GM12875 (cell line): ENCODE data around the gene RUNDC3A.
"Not testable (repeated sequence)": the region's sequence is repeated elsewhere in the genome, so short reads cannot be mapped to it uniquely, and the experiment has no call there.

Experiments used
- H3K4me3 ChIP-seq: one replicate; pipeline ENCODE4 v1.5.1; 2011; ENCODE audit warnings: low read depth, low read length, control low read depth
- CTCF ChIP-seq: IDR thresholded peaks from 2 replicates; pipeline ENCODE4 v1.5.1; 2011; ENCODE audit warnings: low read depth, mild to moderate bottlenecking, control low read depth, inconsistent platforms, low read length, moderate library complexity, borderline replicate concordance; ENCODE audit not compliant: insufficient read depth

RUNDC3A gene

DNA sequence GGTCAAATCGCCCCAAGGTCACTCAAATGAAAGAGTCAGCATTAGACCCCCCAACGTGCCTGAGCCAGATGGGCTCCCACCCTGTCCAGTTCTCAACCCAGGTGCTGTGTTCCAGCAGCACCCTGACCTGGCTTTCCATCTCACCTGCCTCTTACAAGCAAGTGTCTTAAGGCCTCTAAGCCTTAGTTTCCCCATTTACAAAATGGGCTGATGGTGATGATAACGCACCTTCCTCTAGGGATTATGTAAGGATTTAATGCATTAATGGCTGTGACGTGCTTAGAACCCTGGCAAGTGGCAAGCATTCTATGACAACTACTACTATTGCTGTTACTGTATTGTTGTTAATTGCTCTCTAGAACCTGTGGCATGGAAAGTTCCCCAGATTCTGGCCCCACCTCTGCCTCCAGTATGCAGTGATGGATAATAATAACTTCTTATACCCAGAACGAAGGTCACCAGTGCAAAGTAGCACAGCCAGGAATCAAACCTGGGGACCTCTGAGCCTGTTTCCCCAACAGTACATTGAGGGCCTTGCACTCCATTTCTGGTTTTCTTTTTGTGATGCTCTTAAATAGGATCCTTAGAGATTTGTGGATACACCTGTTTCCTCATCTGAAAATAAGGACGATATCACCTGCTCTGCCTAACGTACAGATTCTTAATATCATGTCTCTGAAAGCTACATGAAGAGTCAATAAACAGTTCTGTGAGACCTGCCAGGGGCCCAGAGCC is 19.5 kb downstream of the RUNDC3A start:
- no peak overlapping the region for H3K4me3 ChIP-seq
- TF ChIP-seq CTCF = no peak

GRCh38 chr17:44329516-44329915 is 21.1 kb downstream of the RUNDC3A start:
- not testable (repeated sequence) for H3K4me3 ChIP-seq

DNA sequence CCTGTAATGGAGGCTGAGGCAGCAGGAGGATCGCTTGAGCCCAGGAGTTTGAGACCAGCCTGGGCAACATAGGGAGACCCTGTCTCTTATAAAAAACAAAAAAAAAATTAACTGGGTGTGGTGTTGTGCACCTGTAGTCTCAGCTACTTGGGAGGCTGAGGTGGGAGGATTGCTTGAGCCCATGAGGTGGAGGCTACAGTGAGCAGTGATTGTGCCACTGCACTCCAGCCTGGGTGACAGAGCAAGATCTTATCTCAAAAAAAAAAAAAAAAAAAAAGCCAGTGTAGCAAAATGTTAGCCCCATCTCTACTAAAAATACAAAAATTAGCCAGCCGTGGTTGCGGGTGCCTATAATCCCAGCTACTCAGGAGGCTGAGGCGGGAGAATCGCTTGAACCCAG is 21.9 kb downstream of the RUNDC3A start:
- not testable (repeated sequence) for H3K4me3 ChIP-seq

GRCh38 chr17:44331249-44331760 is 22.9 kb downstream of the RUNDC3A start:
- peak; percentile 67; the same call in 1 of the 2 replicates for TF ChIP-seq CTCF
- H3K4me3 ChIP-seq = no peak overlapping the region

DNA sequence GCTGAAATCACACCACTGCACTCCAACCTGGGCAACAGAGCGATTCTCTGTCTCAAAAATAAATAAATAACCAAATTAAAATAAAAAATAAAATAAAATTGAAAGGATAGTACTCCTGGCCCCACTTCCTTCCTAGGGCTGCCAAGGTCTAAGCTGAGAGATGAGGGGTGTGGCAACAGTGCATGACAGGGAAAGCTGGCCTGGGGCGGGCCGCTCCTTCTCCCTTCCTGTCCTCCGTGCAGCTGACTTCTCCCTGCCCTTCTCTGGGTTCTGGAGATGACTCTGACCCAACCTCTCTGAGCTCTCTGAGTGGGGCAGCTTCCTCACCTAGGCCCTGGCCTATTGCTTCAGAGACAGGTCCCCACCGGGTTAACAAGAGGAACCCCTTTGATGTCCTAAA is 25.0 kb downstream of the RUNDC3A start:
- TF ChIP-seq CTCF = no peak
- H3K4me3 ChIP-seq = no peak overlapping the region

DNA sequence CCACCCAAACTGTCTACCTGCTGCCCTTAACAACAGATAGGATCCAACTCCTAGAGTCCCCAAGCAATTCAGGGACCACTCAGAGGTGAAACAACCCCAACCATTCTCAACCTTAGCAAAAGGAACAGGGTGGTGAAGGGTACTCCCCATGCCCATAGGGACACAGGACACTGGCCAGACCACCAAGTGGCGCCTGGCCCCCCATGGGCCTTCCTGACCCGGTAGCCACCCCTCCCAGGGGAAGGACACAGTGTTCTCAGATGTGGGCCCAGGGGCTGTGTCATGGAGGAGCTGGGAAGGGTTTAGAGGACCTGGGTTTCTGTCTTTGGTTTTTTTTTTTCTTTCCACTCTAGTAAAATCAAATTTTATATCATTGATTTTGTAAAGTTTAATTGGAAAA is 25.9 kb downstream of the RUNDC3A start:
- no peak overlapping the region for H3K4me3 ChIP-seq
- no peak for TF ChIP-seq CTCF

DNA sequence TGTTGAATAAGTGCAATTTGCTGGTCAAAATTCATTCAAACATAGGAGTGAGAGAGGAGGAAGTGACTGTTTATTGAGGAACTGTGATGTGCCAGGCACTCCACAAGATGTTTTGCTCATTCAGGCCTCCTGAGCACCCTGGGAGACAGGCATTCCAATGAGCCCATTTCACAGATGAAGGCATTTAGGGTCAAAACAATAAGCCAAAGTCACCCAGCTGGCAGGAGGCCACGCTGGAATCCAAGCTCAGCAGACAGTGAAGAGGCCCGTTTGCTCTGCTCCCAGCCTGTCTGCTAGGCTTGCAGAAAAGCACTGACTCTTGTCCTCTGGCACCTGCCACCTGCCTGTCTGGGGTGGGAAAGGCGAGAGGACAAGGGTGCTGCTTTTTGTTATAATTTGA is 26.3 kb downstream of the RUNDC3A start:
- TF ChIP-seq CTCF = no peak
- no peak overlapping the region for H3K4me3 ChIP-seq

DNA sequence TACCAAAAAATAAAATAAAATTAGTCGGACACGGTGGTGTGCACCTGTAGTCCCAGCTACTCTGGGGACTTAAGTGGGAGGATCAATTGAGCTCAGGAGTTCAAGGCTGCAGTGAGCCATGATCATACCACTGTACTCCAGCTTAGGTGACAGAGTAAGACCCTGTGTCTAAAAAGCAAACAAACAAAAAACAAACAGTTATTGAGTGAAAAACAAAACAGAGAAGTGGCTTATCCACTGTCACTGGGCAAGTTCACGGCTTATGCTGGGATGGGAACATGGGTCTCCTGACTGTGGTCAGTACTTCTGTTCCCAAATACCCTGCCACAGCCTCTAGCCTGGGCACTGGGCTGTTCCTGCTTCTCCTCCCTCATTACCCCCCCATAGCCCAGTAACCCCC is 27.2 kb downstream of the RUNDC3A start:
- TF ChIP-seq CTCF = no peak
- no peak overlapping the region for H3K4me3 ChIP-seq
